ENCODE results near the gene KRT31.
A peak's percentile ranks its signal among the peaks of the same experiment; 100 is the strongest.

Gene KRT31

GRCh38 chr17:41419716-41420115, 22.3 kb upstream of the KRT31 start:
- ChIA-PET CTCF (no interaction called here), POLR2A (no interaction called here)

GRCh38 chr17:41418116-41418860, 20.9 kb upstream of the KRT31 start:
- no peak for DNase-seq (ENCODE audit: extremely low spot score)
- POLR2A ChIA-PET, result no interaction called here
- TF ChIP-seq SP1 (IDR thresholded peaks at IDR 0.05) (no peak), ZNF384 (IDR thresholded peaks at IDR 0.05) (no peak), L3MBTL2 (conservative IDR thresholded peaks at IDR 0.05) (no peak), BHLHE40 (IDR thresholded peaks at IDR 0.05; ENCODE audit: borderline replicate concordance) (no peak), LEF1 (IDR thresholded peaks at IDR 0.05; ENCODE audit: borderline replicate concordance) (no peak), SUZ12 (IDR thresholded peaks at IDR 0.05) (no peak), FOXA1 (IDR thresholded peaks at IDR 0.05) (no peak), CTBP1 (IDR thresholded peaks at IDR 0.05; ENCODE audit: borderline replicate concordance) (no peak), ELF4 (IDR thresholded peaks at IDR 0.05) (no peak), FOXM1 (IDR thresholded peaks at IDR 0.05; ENCODE audit: borderline replicate concordance) (no peak), FOXK2 (IDR thresholded peaks at IDR 0.05) (no peak), TARDBP (IDR thresholded peaks at IDR 0.05) (no peak), NFRKB (IDR thresholded peaks at IDR 0.05) (no peak), ARNT (IDR thresholded peaks at IDR 0.05) (no peak), HDGF (IDR thresholded peaks at IDR 0.05; ENCODE audit: borderline replicate concordance) (no peak), PKNOX1 (IDR thresholded peaks at IDR 0.05) (no peak)
- CTCF ChIA-PET, result interaction anchor here (0.6 to 2.2 kb wide), 4 partner anchors 12 to 666 kb away, joined by 3 to 9 read pairs (median 6); no protein-coding TSS in a partner anchor

More at GRCh38 chr17:41419716-41420115, 22.3 kb upstream of the KRT31 start:
- no peak for DNase-seq (ENCODE audit: extremely low spot score)
- no peak for TF ChIP-seq L3MBTL2 (conservative IDR thresholded peaks at IDR 0.05)
- no peak for TF ChIP-seq LEF1 (IDR thresholded peaks at IDR 0.05; ENCODE audit: borderline replicate concordance)
- no peak for TF ChIP-seq FOXA1 (IDR thresholded peaks at IDR 0.05)
- no peak for TF ChIP-seq HDGF (IDR thresholded peaks at IDR 0.05; ENCODE audit: borderline replicate concordance)
- TF ChIP-seq SUZ12 (IDR thresholded peaks at IDR 0.05), result no peak
- TF ChIP-seq TARDBP (IDR thresholded peaks at IDR 0.05), result no peak
- no peak for TF ChIP-seq ELF4 (IDR thresholded peaks at IDR 0.05)
- no peak for TF ChIP-seq ZNF384 (IDR thresholded peaks at IDR 0.05)
- no peak for TF ChIP-seq SP1 (IDR thresholded peaks at IDR 0.05)

DNA sequence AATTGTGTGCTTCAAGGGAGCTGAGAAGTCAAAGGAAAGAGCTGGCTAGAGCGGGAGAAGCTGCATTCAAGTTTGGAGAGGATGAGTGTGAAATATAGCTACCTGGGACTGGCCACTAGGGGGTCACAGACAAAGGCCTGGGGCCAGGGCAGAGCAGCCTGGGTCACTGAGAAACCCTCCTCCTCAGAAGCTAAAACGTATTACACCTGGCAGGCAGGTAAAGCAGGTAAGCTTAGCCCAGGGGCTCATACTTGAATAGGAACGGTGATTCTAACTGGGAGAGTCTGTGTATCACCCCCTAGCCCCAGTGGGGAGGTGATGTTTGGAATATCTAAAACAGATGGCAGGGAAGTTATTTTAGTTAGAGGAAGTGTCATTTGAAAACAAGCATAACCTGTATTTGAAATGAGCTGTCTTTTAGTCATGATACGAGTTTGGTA, 20.2 kb upstream of the KRT31 start:
- DNase-seq (ENCODE audit: extremely low spot score), result peak; percentile 23
- ChIA-PET CTCF (interaction anchor here (0.6 to 2.2 kb wide), 4 partner anchors 11 to 667 kb away, joined by 3 to 9 read pairs (median 6); no protein-coding TSS in a partner anchor), POLR2A (no interaction called here)
- TF ChIP-seq LEF1 (IDR thresholded peaks at IDR 0.05; ENCODE audit: borderline replicate concordance) (no peak), NFRKB (IDR thresholded peaks at IDR 0.05) (no peak), ZNF384 (IDR thresholded peaks at IDR 0.05) (no peak), BHLHE40 (IDR thresholded peaks at IDR 0.05; ENCODE audit: borderline replicate concordance) (no peak), SUZ12 (IDR thresholded peaks at IDR 0.05) (no peak), FOXM1 (IDR thresholded peaks at IDR 0.05; ENCODE audit: borderline replicate concordance) (no peak), PKNOX1 (IDR thresholded peaks at IDR 0.05) (no peak), L3MBTL2 (conservative IDR thresholded peaks at IDR 0.05) (no peak), CTBP1 (IDR thresholded peaks at IDR 0.05; ENCODE audit: borderline replicate concordance) (no peak), FOXK2 (IDR thresholded peaks at IDR 0.05) (no peak), FOXA1 (IDR thresholded peaks at IDR 0.05) (no peak)

- no peak for TF ChIP-seq CTBP1 (IDR thresholded peaks at IDR 0.05; ENCODE audit: borderline replicate concordance)
- TF ChIP-seq SP1 (IDR thresholded peaks at IDR 0.05), result no peak
- TF ChIP-seq BHLHE40 (IDR thresholded peaks at IDR 0.05; ENCODE audit: borderline replicate concordance), result no peak
- TF ChIP-seq TARDBP (IDR thresholded peaks at IDR 0.05), result no peak
- TF ChIP-seq FOXA1 (IDR thresholded peaks at IDR 0.05), result no peak
- TF ChIP-seq ELF4 (IDR thresholded peaks at IDR 0.05), result no peak
- no peak for TF ChIP-seq ARNT (IDR thresholded peaks at IDR 0.05)
- TF ChIP-seq SUZ12 (IDR thresholded peaks at IDR 0.05), result no peak
- TF ChIP-seq FOXK2 (IDR thresholded peaks at IDR 0.05), result no peak
- no peak for TF ChIP-seq NFRKB (IDR thresholded peaks at IDR 0.05)
- TF ChIP-seq PKNOX1 (IDR thresholded peaks at IDR 0.05), result no peak
- no peak for TF ChIP-seq HDGF (IDR thresholded peaks at IDR 0.05; ENCODE audit: borderline replicate concordance)
- TF ChIP-seq LEF1 (IDR thresholded peaks at IDR 0.05; ENCODE audit: borderline replicate concordance), result no peak
- no peak for DNase-seq (ENCODE audit: extremely low spot score)
- POLR2A ChIA-PET, result no interaction called here
- CTCF ChIA-PET, result interaction anchor here (1.3 to 2.2 kb wide), 3 partner anchors 11 to 132 kb away, joined by 3 to 9 read pairs (median 8); no protein-coding TSS in a partner anchor
Measured at GRCh38 chr17:41417127-41417526, 19.7 kb upstream of the KRT31 start.

GRCh38 chr17:41416479-41416878, 19.1 kb upstream of the KRT31 start:
- ChIA-PET CTCF (interaction anchor here (1.9 to 2.2 kb wide), 2 partner anchors 10 to 133 kb away, joined by 8 to 9 read pairs; no protein-coding TSS in a partner anchor), POLR2A (no interaction called here)
- no peak for DNase-seq (ENCODE audit: extremely low spot score)

More at GRCh38 chr17:41416479-41416878, 19.1 kb upstream of the KRT31 start:
- TF ChIP-seq NFRKB (IDR thresholded peaks at IDR 0.05) (no peak), ELF4 (IDR thresholded peaks at IDR 0.05) (no peak), HDGF (IDR thresholded peaks at IDR 0.05; ENCODE audit: borderline replicate concordance) (no peak), L3MBTL2 (conservative IDR thresholded peaks at IDR 0.05) (no peak), PKNOX1 (IDR thresholded peaks at IDR 0.05) (no peak), FOXA1 (IDR thresholded peaks at IDR 0.05) (no peak), TARDBP (IDR thresholded peaks at IDR 0.05) (no peak), FOXK2 (IDR thresholded peaks at IDR 0.05) (no peak), FOXM1 (IDR thresholded peaks at IDR 0.05; ENCODE audit: borderline replicate concordance) (no peak), CTBP1 (IDR thresholded peaks at IDR 0.05; ENCODE audit: borderline replicate concordance) (no peak), ZNF384 (IDR thresholded peaks at IDR 0.05) (no peak), LEF1 (IDR thresholded peaks at IDR 0.05; ENCODE audit: borderline replicate concordance) (no peak), SP1 (IDR thresholded peaks at IDR 0.05) (no peak), BHLHE40 (IDR thresholded peaks at IDR 0.05; ENCODE audit: borderline replicate concordance) (no peak), ARNT (IDR thresholded peaks at IDR 0.05) (no peak)
